WTC11 (cell line): ENCODE measurements around the gene ACTL8.

Experiments
- AFF4 ChIP-seq: sonication (generic); formaldehyde crosslinking; IDR thresholded peaks from 2 replicates; pipeline ENCODE4 v1.8.1; 2023; ENCODE audit warnings: mild to moderate bottlenecking, missing genetic modification reagents, borderline replicate concordance
- CTCF ChIP-seq: fragments of 200-600 bp; IDR thresholded peaks from 2 replicates; pipeline ENCODE4 v1.8.0; 2022; ENCODE audit warnings: antibody characterized with exemption
- ELF4 ChIP-seq: sonication (generic); formaldehyde crosslinking; IDR thresholded peaks from 2 replicates; pipeline ENCODE4 v1.8.1; 2022; ENCODE audit warnings: low read depth, mild to moderate bottlenecking, moderate library complexity, missing genetic modification reagents
- FOXP4 ChIP-seq: sonication (generic); formaldehyde crosslinking; IDR thresholded peaks from 2 replicates; pipeline ENCODE4 v1.8.0; 2022; ENCODE audit warnings: mild to moderate bottlenecking, missing genetic modification reagents
- MXD4 ChIP-seq: fragments of 250-450 bp; sonication (Bioruptor Pico); IDR thresholded peaks from 2 replicates; pipeline ENCODE4 v1.8.0; 2021; ENCODE audit warnings: mild to moderate bottlenecking, moderate library complexity, borderline replicate concordance
- STAT6 ChIP-seq: sonication (generic); formaldehyde crosslinking; conservative IDR thresholded peaks from 2 replicates; pipeline ENCODE4 v1.8.1; 2023; ENCODE audit warnings: mild to moderate bottlenecking, low read depth, missing genetic modification reagents, moderate library complexity
- TEAD4 ChIP-seq: sonication (generic); formaldehyde crosslinking; IDR thresholded peaks from 2 replicates; pipeline ENCODE4 v1.8.0; 2022; ENCODE audit warnings: mild to moderate bottlenecking, missing genetic modification reagents
- ZBTB43 ChIP-seq: sonication (generic); formaldehyde crosslinking; IDR thresholded peaks from 2 replicates; pipeline ENCODE4 v1.8.1; 2023; ENCODE audit warnings: mild to moderate bottlenecking, missing genetic modification reagents
- ZSCAN18 ChIP-seq: fragments of 250-450 bp; sonication (Bioruptor Pico); IDR thresholded peaks from 2 replicates; pipeline ENCODE4 v2.1.2; 2022; ENCODE audit warnings: mild to moderate bottlenecking, moderate library complexity

- TF ChIP-seq CTCF (no peak), ELF4 (CRISPR knock-in tag) (no peak), TEAD4 (CRISPR knock-in tag) (no peak), AFF4 (no peak), MXD4 (CRISPR knock-in tag) (no peak), ZBTB43 (CRISPR knock-in tag) (no peak), FOXP4 (no peak), ZSCAN18 (no peak), STAT6 (no peak)
Observed at GRCh38 chr1:17802945-17803344, 47.8 kb downstream of the ACTL8 start.
